Measurements from ENCODE around the gene THNSL1.

Gene THNSL1

DNA sequence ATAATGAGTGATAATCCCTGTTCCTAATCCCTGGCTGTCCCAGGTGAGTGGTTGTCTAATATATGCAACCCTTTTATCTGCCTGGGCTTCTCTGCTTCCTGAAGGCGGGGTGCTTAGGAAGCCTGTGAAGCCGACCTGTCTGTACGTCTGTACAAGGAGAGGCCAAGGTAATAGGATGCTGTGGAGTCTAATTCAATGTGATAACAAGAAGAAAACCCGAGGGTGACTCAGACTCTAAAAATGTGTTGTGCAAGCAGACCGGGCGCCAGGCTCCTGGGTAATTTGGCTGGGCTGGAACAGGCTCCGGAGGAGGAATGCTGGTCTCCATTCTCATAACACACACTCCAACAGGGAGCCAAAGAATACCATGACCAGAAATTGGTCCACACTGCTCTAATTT lies 43.6 kb downstream of the THNSL1 start:
- peak; percentile 86 for DNase-seq

DNA sequence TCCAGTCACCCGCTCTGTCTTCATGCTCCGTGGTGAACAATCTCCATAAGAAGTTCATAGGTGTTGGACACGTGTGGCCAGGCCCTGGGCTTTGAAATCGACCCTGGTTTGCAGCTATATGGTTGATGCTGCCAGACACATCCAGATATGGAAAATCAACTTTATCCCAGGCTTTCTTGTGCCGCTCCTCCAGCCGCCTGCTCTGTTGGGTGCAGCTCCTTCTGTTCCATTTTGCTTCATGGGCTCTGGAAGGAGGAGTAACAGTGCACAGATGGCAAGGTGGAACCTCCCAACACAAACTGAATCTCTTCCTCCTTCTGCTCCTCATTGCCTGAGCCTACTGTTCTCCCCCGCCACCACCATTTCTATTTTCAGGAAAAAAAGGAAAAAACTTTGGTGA lies 44.7 kb downstream of the THNSL1 start:
- no peak for DNase-seq

DNA sequence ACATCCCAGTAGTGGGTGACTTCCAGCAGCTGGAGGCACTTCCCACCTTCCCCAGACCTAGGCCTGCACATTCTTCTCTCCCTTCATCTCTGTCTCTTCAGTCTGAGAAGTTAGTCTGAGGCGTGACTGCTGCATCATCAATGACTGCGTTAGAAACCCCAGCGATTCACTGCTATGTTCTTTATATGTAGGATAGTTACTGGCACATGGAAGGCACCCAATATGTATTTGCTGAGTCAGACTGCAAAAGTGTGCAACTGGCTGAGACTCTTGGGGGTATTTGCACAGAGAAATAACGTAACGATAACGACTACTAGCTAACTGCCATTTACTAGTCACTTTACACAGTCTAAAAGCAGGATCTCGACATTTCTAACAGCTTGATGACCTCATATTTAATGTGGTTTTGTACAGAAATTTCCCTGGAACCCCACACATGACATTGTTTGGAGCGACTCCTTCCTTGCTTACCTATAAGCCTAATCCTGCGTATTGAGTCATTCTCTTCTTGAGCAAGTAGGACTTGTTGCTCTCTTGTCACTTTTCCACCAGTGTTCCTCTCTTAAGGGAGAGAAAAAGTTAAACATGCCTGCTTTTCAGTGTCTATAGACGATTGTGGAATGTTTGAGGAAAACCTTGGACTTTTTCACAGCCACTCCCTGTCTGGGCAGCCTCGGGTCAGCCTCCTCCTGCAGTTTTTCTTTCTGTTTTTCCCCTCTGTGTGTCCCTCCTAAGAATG lies 45.5 kb downstream of the THNSL1 start:
- peak; percentile 22 for DNase-seq

DNA sequence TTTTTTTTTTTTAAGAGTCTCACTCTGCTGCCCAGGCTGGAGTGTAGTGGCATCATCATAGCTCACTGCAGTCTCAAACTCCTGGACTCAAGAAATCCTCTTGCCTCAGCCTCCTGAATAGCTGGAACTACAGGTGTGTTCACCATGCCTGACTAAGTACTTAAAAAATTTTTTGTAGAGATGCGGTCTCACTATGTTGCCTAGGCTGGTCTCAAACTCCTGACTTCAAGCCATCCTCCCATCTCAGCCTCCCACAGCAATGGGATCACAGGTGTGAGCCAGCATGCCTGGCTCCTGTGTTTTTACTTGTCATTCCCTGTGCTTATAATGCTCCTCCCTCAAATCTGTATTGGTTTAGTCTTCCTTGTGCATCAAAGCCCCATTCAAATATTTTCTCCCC lies 46.7 kb downstream of the THNSL1 start:
- no peak for DNase-seq

DNA sequence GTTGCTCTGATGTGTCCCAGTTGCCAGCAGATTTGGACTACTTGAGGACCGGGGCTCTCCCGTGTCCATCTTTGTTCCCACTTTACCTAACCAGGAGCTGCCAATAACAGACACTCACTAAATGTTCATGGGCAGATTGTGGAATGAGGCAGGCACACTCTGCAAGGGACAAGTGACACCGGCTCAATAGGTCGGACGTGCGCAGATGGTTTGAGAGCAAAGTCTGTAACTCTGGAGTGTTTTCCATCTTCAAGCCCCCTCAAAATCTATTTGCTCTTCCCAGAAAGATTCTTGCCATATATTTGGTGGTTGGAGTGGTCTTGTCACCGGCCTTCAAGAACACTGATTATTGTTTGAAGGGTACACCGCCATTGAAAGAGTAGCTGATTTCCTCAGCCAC lies 47.2 kb downstream of the THNSL1 start:
- no peak for DNase-seq

DNA sequence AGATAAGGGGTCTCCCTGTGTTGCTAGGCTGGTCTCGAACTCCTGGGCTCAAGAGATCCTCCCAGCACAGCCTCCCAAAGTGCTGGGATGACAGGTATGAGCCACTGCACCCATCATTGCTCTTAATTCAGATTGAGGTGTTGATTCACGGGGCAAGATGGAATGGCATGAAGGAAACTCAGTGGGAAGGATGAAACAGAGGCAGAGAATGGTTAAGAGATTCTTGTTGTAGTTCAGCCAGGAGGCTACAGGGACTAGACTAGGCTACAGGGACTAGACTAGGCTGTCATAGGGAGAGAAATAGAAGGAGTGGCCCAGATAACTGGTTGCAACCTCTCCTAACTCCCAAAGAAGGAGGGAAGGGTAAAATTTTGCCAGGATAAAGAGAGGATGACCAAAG lies 48.0 kb downstream of the THNSL1 start:
- no peak for DNase-seq

DNA sequence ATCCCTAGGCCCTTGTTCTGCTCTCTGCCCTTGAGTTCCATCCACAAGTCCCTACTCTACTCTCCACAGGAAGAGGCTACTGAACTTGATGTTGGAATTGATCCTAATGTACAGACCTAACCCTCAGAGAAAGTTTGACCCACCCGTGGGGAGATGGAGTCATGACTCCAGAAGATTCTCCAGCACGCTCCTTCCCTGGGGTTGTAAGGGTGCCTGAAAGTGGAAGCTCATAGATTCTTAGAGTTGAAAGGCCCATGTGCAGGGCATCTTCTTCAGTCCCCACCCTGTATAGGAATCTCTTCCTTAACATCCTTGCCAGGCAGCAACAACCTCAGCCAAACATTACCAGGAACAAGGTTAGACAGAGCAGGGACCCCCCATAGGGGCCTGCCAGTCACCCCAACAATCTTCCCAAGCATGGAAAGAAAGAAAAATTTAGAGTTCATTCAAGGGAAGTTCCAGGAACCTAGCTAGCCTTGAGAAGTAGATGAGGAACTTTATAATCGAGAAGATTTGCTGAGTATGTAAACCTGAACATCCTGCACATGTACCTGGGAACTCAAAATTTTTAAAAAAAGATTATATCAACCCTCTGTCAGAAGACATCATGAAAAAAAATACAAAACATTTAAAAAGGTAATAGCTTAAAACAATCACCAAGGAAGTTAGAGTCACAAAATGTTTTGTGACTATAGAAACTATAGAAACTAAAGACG lies 49.5 kb downstream of the THNSL1 start:
- DNase-seq = no peak

DNA sequence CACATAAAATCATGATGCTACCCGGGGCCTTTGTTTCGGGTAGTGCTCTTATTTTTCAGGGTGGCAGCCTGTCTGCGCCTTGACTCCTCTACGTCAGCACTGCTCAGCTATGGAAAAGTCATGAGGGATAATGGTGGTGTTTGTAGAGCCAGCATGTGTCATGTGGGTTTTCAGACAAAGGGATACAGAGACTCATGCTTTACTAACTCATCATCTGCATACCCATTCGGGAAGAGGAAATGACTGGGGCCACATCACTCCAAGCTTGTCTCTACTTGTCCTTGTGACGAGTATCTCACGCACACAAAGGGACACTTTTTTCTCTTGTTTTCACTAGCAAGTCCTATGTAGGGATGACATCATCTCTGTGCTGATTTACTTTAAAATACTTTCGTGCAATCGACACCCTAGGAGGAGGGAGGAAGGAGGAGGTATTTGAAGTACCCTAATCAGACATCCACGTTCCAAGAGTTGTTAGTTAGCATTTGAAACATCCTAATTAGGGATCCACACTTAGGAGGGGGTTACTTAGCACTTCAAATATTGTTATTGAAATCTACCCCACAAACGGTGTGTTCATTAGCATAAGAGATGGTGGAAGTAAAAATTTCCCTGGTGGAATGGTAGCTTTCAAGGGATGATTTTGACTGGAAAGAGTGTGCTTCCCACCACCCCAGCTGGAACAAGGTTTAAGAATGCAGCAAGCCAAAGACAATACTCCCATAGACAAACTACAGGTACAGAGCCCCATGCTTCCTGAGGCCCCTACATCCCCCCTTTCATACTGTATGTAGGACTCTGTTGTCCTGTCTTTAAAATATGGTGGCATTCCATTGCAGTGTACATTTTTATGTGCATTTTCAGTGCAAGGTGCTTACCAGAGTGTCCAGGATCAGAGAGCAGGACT lies 52.0 kb downstream of the THNSL1 start:
- DNase-seq = peak; percentile 71

DNA sequence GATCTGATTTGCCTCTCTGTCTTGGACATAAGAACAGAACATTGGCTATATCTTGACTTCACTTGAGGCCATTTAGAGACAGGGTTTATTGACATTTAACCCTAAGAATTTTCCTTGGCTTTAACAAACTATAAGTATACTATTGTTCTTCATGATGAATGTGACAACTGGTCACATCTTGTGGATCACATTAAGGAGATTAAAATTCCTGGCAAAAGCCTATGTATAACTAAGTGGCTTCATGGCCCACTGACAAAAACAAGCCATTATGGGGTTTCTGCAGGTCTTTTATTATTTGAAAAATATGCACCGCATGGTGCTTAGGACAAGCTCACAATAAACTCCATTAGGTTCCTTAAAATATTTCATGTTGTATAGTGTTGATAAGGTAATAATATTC lies 54.8 kb downstream of the THNSL1 start:
- no peak for DNase-seq

DNA sequence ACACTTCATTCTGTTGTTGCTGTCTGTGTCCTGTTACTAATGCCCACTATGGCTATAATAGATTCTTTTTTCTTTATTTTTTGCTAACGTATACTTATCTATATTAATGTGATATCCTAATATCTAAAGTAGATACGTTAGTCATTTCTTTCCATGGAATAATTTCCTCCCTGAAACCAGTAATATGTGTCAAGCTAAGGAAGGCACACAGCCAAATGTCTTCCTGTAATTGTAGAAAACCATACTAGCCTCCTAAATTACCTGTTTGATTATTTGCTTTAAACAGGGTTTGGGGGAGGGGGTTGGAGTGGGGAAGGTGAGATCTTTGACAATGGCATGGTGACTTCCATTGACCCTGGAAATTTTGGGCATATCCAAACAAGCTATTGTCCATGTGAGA lies 56.4 kb downstream of the THNSL1 start:
- DNase-seq = no peak

DNA sequence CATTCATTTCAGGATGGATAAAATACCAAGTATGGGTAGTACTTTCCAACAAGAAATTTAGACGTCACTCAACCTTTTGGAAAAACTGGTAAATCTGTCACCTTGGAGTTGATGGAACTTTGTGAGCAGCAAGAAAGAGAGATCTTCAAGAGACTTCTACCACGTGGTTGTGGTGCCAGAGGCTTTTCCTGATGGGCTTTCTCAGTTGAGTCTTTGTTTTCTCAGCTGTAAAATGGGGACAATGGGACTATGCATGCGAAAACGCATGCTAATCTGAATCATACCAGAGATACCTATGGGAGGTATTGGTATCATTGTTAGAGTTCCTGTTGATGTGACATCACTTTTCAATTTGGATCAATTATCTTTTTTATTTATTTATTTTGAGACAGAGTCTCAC lies 59.4 kb downstream of the THNSL1 start:
- no peak for DNase-seq
